Erythroblast (primary cell): ENCODE data around the gene LRRC53.

ENCODE experiments used
- DNase-seq, 2 experiments: peaks; one replicate each; lab custom pipeline; 2025; lab: John Stamatoyannopoulos, UW
- GATA1 ChIP-seq: IDR thresholded peaks from 2 replicates; pipeline ENCODE4 v1.6.1; 2011; ENCODE audit warnings: low read depth, mild to moderate bottlenecking, control low read depth, low read length, moderate library complexity
- POLR2A ChIP-seq: IDR thresholded peaks from 2 replicates; pipeline ENCODE4 v1.6.1; 2011; ENCODE audit warnings: mild to moderate bottlenecking, low read length

Gene LRRC53

GRCh38 chr1:74512170-74512915 lies at the start of gene LRRC53:
Gene LRRC53 (minus strand): TSS chr1:74512611. CDS start chr1:74483349, 29,262 bp downstream.
- no peak for TF ChIP-seq GATA1
- TF ChIP-seq POLR2A: no peak
- DNase-seq: no peak

GRCh38 chr1:74549932-74550331 lies 37.5 kb upstream of the LRRC53 start:
- no peak for TF ChIP-seq GATA1
- no peak for TF ChIP-seq POLR2A
- no peak for DNase-seq

GRCh38 chr1:74548961-74549750 lies 36.7 kb upstream of the LRRC53 start:
- DNase-seq: no peak
- TF ChIP-seq GATA1: no peak
- no peak for TF ChIP-seq POLR2A

GRCh38 chr1:74545821-74546220 lies 33.4 kb upstream of the LRRC53 start:
- no peak for DNase-seq
- TF ChIP-seq GATA1 (no peak), POLR2A (no peak)

- DNase-seq: no peak
Observed at GRCh38 chr1:74534241-74534640, 21.8 kb upstream of the LRRC53 start.

GRCh38 chr1:74531796-74532195 lies 19.4 kb upstream of the LRRC53 start:
- DNase-seq: no peak
- TF ChIP-seq POLR2A (no peak), GATA1 (no peak)

More at GRCh38 chr1:74534241-74534640, 21.8 kb upstream of the LRRC53 start:
- no peak for TF ChIP-seq GATA1
- no peak for TF ChIP-seq POLR2A

GRCh38 chr1:74530892-74531291 lies 18.5 kb upstream of the LRRC53 start:
- TF ChIP-seq POLR2A (no peak), GATA1 (no peak)
- no peak for DNase-seq

- TF ChIP-seq GATA1 (no peak), POLR2A (no peak)
- no peak for DNase-seq
Observed at GRCh38 chr1:74528123-74528522, 15.7 kb upstream of the LRRC53 start.

GRCh38 chr1:74526708-74527107 lies 14.3 kb upstream of the LRRC53 start:
- no peak for DNase-seq
- TF ChIP-seq GATA1: no peak
- TF ChIP-seq POLR2A: no peak

- no peak for TF ChIP-seq GATA1
- no peak for TF ChIP-seq POLR2A
- no peak for DNase-seq
Observed at GRCh38 chr1:74523873-74524480, 11.6 kb upstream of the LRRC53 start.

- TF ChIP-seq POLR2A (no peak), GATA1 (no peak)
- DNase-seq: no peak
Observed at GRCh38 chr1:74522148-74522547, 9.7 kb upstream of the LRRC53 start.

GRCh38 chr1:74517599-74518051 lies 5.2 kb upstream of the LRRC53 start:
- no peak for TF ChIP-seq GATA1
- TF ChIP-seq POLR2A: no peak
- DNase-seq: no peak

- no peak for DNase-seq
- TF ChIP-seq POLR2A (no peak), GATA1 (no peak)
Observed at GRCh38 chr1:74513411-74514300, 1.2 kb upstream of the LRRC53 start.

GRCh38 chr1:74508449-74508848 lies 4.0 kb downstream of the LRRC53 start:
- no peak for TF ChIP-seq POLR2A
- no peak for TF ChIP-seq GATA1
- DNase-seq: no peak
